HTERT RPE-1 (cell line): ENCODE measurements around the gene IFNGR2.
"Not testable (repeated sequence)": the region's sequence is repeated elsewhere in the genome, so short reads cannot be mapped to it uniquely, and the experiment has no call there.

Source experiments
- in situ Hi-C: fragments of 300-500 bp; cut with MboI; formaldehyde crosslinking; loops from 4 replicates; pipeline ENCODE4 v1.14.3; 2020; ENCODE audit warnings: low sequenced_read_pairs

The IFNGR2 gene

GRCh38 chr21:33375101-33375644 lies 28.0 kb upstream of the IFNGR2 start:
- in situ Hi-C loops, result no loop called here

- in situ Hi-C loops, result no loop called here
Observed at GRCh38 chr21:33377221-33377920, 25.8 kb upstream of the IFNGR2 start.

GRCh38 chr21:33378081-33378480 lies 25.1 kb upstream of the IFNGR2 start:
- in situ Hi-C loops, result no loop called here

GRCh38 chr21:33379934-33380333 lies 23.3 kb upstream of the IFNGR2 start:
- in situ Hi-C loops, result not testable (repeated sequence)

- in situ Hi-C loops, result no loop called here
Observed at GRCh38 chr21:33380483-33380998, 22.7 kb upstream of the IFNGR2 start.

- in situ Hi-C loops, result not testable (repeated sequence)
Observed at GRCh38 chr21:33381381-33381780, 21.8 kb upstream of the IFNGR2 start.

- in situ Hi-C loops, result no loop called here
Observed at GRCh38 chr21:33383056-33383888, 19.9 kb upstream of the IFNGR2 start.

- in situ Hi-C loops, result no loop called here
Observed at GRCh38 chr21:33384841-33385331, 18.3 kb upstream of the IFNGR2 start.

- in situ Hi-C loops, result no loop called here
Observed at GRCh38 chr21:33386222-33386784, 16.9 kb upstream of the IFNGR2 start.

- in situ Hi-C loops, result no loop called here
Observed at GRCh38 chr21:33387294-33387693, 15.9 kb upstream of the IFNGR2 start.

GRCh38 chr21:33388188-33388587 lies 15.0 kb upstream of the IFNGR2 start:
- in situ Hi-C loops, result no loop called here

- in situ Hi-C loops, result no loop called here
Observed at GRCh38 chr21:33390479-33390878, 12.7 kb upstream of the IFNGR2 start.

GRCh38 chr21:33391656-33392055 lies 11.6 kb upstream of the IFNGR2 start:
- in situ Hi-C loops, result no loop called here

- in situ Hi-C loops, result no loop called here
Observed at GRCh38 chr21:33392284-33392985, 10.8 kb upstream of the IFNGR2 start.

GRCh38 chr21:33393348-33393747 lies 9.9 kb upstream of the IFNGR2 start:
- in situ Hi-C loops, result no loop called here

- in situ Hi-C loops, result no loop called here
Observed at GRCh38 chr21:33394260-33394659, 9.0 kb upstream of the IFNGR2 start.

GRCh38 chr21:33395891-33396331 lies 7.3 kb upstream of the IFNGR2 start:
- in situ Hi-C loops, result no loop called here

GRCh38 chr21:33396436-33396835 lies 6.8 kb upstream of the IFNGR2 start:
- in situ Hi-C loops, result no loop called here

- in situ Hi-C loops, result no loop called here
Observed at GRCh38 chr21:33396951-33397350, 6.3 kb upstream of the IFNGR2 start.

GRCh38 chr21:33397717-33398116 lies 5.5 kb upstream of the IFNGR2 start:
- in situ Hi-C loops, result no loop called here

GRCh38 chr21:33398361-33398760 lies 4.9 kb upstream of the IFNGR2 start:
- in situ Hi-C loops, result no loop called here
